ENCODE measurements around the gene KIF1A.

The KIF1A gene

GRCh38 chr2:240819858-240820606 is at the start of gene KIF1A:
Gene KIF1A (minus strand): TSS chr2:240820219. CDS start chr2:240797752, 22,467 bp downstream.
- in situ Hi-C loops (cut with HindIII; ENCODE audit: low sequenced_read_pairs), result loop anchor here (10.0 kb wide), 1 partner anchor 175 kb away; no protein-coding TSS in a partner anchor

DNA sequence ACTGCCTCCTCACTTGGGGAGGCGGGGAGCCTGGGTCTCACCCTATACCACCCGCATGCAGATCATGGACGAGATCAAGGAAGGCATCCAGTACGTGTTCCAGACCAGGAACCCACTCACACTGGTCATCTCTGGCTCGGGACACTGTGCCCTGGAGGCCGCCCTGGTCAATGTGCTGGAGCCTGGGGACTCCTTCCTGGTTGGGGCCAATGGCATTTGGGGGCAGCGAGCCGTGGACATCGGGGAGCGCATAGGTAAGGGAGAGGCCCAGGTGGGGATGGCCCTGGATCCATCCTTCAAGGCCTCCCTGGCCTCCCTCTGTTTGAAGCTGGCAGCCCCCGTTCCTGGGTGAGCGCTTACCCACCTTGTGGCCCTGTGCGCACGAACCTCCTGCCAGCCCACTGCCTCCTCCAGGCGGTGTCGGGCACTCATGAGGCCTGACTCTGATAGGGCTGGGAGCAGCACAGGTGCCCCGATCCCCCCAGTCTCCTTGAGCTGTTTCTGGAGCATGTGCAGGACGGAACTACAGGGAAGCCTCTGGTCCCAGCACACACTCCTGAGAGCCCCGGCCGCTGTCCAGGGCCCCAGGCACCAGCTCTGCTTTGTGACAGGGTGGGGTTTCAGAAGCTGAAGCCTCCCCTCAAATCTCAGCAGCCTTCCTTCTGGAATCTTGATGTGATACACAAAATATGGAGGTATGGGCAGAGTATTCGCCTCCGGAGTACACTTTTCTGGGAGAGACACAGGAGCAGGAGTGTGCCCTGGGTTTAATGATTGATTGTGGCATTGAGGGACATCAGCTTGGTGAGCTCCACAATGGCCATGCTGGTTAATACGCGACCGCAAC is 49.3 kb upstream of the KIF1A start:
- in situ Hi-C loops (cut with HindIII; ENCODE audit: low sequenced_read_pairs), result no loop called here

DNA sequence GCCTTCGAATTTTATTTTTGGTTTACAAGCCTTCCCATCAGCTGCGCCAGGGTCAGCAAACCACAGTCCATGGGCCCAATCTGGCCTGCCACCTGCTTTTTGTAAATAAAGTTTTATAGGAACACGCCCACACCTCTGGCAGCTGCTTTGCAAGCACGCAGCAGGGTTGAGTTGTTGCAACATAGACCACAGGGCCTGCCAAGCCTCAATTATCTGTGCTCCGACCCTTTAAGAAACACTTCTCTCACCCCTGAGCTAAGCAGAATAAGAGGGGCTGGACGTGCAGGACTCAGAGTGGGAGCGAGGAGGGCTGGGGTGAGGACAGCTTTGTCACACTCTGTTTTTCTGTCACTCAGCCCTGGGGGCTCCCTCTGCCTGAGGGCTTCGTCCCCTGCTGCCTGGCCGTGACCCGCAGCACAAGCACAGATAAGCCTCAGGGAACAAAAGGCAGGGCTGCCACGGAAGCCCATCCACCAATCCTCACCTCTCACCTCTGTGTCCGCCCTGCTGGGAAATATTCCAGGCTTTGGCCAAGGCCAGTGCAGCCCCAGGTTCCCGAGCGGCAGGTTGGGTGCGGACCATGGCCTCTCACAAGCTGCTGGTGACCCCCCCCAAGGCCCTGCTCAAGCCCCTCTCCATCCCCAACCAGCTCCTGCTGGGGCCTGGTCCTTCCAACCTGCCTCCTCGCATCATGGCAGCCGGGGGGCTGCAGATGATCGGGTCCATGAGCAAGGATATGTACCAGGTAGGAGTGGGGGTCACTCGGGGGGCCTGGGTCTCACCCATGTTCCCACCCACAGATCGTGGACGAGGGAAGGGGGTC is 48.5 kb upstream of the KIF1A start, which contains the start of gene AGXT:
TSS of gene AGXT (plus strand) at position 539 of the 823 bp plus-strand sequence. CDS start at position 581, 42 bp downstream.
- in situ Hi-C loops (cut with HindIII; ENCODE audit: low sequenced_read_pairs), result no loop called here

GRCh38 chr2:240865391-240865790 is 45.4 kb upstream of the KIF1A start:
- in situ Hi-C loops (cut with HindIII; ENCODE audit: low sequenced_read_pairs), result no loop called here

DNA sequence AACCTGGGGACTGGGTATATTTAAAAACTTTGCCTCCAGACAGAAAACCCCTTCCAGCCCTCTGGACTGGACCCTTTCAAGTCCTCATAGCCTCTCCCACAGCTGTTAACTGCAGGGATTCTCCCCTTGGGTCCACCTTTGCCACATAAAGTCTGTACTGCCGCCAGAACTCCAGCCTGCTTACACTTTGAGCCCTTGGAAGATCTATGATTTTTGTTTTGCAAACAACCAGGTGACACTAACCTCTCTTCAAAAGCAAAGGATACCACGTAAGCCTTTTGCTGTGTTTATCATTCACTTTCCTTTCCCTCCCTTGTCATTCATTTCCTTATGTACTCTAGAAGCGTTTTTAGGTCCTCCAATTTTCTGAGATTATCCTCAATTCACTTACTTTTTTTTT is 44.5 kb upstream of the KIF1A start:
- in situ Hi-C loops (cut with HindIII; ENCODE audit: low sequenced_read_pairs), result no loop called here

- in situ Hi-C loops (cut with HindIII; ENCODE audit: low sequenced_read_pairs), result no loop called here
Measured at GRCh38 chr2:240861547-240861946, 41.5 kb upstream of the KIF1A start.

GRCh38 chr2:240858871-240859270 is 38.9 kb upstream of the KIF1A start:
- in situ Hi-C loops (cut with HindIII; ENCODE audit: low sequenced_read_pairs), result no loop called here

DNA sequence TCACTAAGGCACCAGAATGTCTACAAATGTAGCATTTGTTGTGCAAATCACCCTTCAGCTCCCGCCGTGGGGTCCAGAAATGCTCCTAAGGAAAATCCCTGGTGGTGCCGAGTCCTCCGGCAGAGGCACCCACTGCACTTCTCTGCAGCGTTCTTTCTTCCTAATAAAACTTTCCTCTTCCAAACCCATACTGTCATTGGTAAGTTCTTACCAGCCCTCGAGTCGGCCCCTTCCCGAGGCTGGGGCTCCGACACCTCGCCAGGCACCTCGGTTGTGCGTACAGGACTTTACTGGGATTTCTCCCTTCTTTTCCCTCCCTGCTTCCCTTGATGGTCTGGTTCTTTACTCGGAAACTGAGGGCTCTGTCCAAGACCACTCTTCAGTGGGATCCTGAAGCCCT is 38.3 kb upstream of the KIF1A start:
- in situ Hi-C loops (cut with HindIII; ENCODE audit: low sequenced_read_pairs), result no loop called here

GRCh38 chr2:240857039-240858008 is 37.3 kb upstream of the KIF1A start:
- in situ Hi-C loops (cut with HindIII; ENCODE audit: low sequenced_read_pairs), result no loop called here

- in situ Hi-C loops (cut with HindIII; ENCODE audit: low sequenced_read_pairs), result no loop called here
Measured at GRCh38 chr2:240856151-240856980, 36.3 kb upstream of the KIF1A start.

DNA sequence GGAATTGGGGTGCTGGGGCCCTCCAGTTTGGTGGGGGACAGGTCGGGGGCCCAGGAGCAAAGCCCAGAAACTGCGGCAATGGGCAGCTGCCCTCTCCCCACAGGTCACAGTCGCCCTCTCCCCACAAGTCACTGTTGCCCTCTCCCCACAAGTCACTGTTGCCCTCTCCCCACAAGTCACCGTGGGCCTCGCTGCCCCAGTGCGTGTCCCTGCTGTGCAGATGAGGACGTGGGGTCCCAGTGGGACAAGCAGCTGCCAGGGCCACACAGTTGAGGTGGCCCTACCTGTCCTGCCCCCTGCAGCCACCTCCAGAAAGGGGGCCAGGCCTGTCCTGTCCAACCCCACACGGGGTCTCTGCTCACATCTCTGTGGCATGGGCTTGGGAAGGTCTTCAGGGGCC is 35.7 kb upstream of the KIF1A start:
- in situ Hi-C loops (cut with HindIII; ENCODE audit: low sequenced_read_pairs), result no loop called here

DNA sequence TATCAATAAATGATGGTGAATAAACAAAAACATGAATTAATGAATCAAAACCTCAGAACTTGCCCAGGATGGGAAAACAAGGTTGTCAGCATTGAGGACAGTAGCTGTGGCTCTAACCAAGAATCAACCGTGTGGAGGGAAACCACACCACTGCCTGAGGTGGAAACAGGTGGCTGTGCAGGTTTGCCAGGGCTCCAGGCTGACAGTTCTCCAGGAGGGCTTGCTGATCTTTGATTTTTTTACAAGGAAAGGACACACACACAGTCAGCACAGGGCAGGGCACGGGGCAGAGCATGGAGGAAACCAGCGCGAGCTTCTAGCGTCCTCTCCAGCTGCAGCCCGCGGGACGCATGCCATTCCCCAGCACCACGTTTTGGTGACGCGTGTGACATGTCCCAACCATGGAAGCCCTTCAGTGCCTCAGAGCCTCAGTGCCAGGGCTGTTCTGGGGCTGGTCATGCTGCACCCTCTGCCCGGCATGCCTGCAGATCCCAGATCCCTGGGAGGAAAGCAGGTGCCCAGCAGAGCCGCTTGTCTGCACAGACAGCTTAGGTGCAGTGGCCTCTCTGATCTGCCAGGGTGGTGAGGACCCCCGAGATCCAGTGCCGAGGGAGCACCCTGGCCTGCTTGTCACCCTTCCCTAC is 32.8 kb upstream of the KIF1A start:
- in situ Hi-C loops (cut with HindIII; ENCODE audit: low sequenced_read_pairs), result no loop called here

GRCh38 chr2:240851078-240851991 is 31.3 kb upstream of the KIF1A start:
- in situ Hi-C loops (cut with HindIII; ENCODE audit: low sequenced_read_pairs), result no loop called here

GRCh38 chr2:240850756-240851077 is 30.7 kb upstream of the KIF1A start:
- in situ Hi-C loops (cut with HindIII; ENCODE audit: low sequenced_read_pairs), result no loop called here

- in situ Hi-C loops (cut with HindIII; ENCODE audit: low sequenced_read_pairs), result no loop called here
Measured at GRCh38 chr2:240850026-240850425, 30.0 kb upstream of the KIF1A start.

DNA sequence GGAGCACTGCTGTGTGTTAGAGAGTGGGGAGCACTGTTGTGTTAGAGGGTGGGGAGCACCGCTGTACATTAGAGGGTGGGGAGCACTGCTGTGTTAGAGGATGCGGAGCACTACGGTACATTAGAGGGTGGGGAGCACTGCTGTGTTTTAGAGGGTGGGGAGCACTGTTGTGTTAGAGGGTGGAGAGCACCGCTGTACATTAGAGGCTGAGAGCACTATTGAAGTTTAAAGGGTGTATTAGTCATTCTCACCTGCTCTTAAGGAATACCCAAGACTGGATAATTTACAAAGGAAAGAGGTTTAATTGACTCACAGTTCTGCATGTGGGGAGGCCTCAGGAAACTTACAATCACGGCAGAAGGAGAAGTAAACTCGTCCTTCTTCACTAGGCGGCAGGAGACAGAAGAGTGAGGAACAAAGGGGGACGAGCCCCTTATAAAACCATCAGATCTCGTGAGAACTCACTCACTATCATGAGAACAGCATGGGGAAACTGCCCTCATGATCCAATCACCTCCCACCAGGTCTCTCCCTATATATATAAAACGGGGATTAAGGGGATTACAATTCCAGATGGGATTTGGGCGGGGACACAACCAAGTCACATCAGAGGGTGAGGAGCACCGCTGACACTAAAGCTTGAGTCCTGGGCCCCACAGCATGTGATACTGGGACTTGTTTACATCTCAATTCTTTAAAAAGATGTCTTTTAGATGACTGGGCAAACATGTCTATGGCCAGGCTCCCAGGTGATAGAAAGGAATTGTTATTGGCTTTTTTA is 29.1 kb upstream of the KIF1A start:
- in situ Hi-C loops (cut with HindIII; ENCODE audit: low sequenced_read_pairs), result loop anchor here (10.0 kb wide), 3 partner anchors 56 to 296 kb away; partner anchors contain the start of genes CROCC2 and PASK

- in situ Hi-C loops (cut with HindIII; ENCODE audit: low sequenced_read_pairs), result loop anchor here (10.0 kb wide), 3 partner anchors 57 to 297 kb away; partner anchors contain the start of genes CROCC2 and PASK
Measured at GRCh38 chr2:240847817-240848216, 27.8 kb upstream of the KIF1A start.

Data from DLD1 (cell line).